ENCODE results near the gene SRGAP1.
"Not testable (repeated sequence)": the region's sequence is repeated elsewhere in the genome, so short reads cannot be mapped to it uniquely, and the experiment has no call there.

Gene SRGAP1

DNA sequence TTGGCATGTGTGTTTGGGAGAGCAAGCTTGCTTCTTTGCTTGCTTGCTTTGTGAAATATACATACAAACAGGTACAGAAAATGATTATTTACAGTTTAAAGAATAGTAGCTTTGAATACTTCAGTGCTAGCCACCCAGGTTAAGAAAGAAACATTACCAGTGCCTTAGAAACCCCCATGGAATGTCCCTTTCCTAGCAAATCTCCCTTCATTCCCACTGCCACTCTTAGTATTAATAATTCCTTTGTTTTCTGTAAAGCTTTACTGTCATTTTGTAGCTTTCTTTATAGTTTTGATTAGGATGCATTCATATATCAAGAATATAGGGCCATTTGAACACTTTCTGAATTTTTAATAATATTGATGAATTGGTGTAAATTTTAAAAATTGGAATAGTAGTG lies 9.5 kb downstream of the SRGAP1 start:
- Histone ChIP-seq H4K8ac (ENCODE audit: low read depth, low read length) (no peak overlapping the region), H3K79me1 (ENCODE audit: low read length) (no peaks in the 10 kb centered on the region), H4K12ac (ENCODE audit: low read depth, low read length) (no peak overlapping the region), H2AFZ (ENCODE audit: insufficient read depth, low read length, poor library complexity) (no peak overlapping the region), H3K27me3 (ENCODE audit: insufficient read depth, low read length) (no peaks in the 10 kb centered on the region), H3K4me1 (ENCODE audit: control insufficient read depth in 1 of 2, insufficient read depth in 2 of 2, low read length in 2 of 2) (no peaks in the 10 kb centered on the region), H3K27ac (ENCODE audit: low read depth, low read length) (no peak overlapping the region), H3K18ac (ENCODE audit: low read length) (no peak overlapping the region), H2BK5ac (ENCODE audit: low read depth, low read length, poor library complexity) (no peak overlapping the region), H3K36me3 (ENCODE audit: control insufficient read depth in 1 of 2, insufficient read depth in 2 of 2, low read length in 2 of 2) (no peaks in the 10 kb centered on the region), H3K23ac (ENCODE audit: low read length) (no peak overlapping the region), H3K14ac (ENCODE audit: low read length) (no peak overlapping the region), H2AK5ac (ENCODE audit: low read length) (no peak overlapping the region), H3K9me3 (ENCODE audit: insufficient read depth, low read depth, low read length) (no peaks in the 10 kb centered on the region), H2BK12ac (ENCODE audit: low read length) (no peak overlapping the region), H4K91ac (ENCODE audit: low read depth, low read length) (no peak overlapping the region), H3K4me3 (ENCODE audit: low read depth, low read length) (no peak overlapping the region), H3K79me2 (ENCODE audit: control insufficient read depth, insufficient read depth, low read length, poor library complexity) (no peaks in the 10 kb centered on the region), H3K4ac (ENCODE audit: low read depth, low read length) (no peak overlapping the region), H2BK120ac (ENCODE audit: insufficient read depth, low read length, poor library complexity) (no peak overlapping the region), H3K9ac (ENCODE audit: low read length) (no peak overlapping the region), H3K4me2 (ENCODE audit: low read length) (no peak overlapping the region)
- no peak for DNase-seq

GRCh38 chr12:63855299-63855698 lies 10.8 kb downstream of the SRGAP1 start:
- Histone ChIP-seq H3K27me3 (ENCODE audit: insufficient read depth, low read length) (no peaks in the 10 kb centered on the region), H3K23ac (ENCODE audit: low read length) (no peak overlapping the region), H3K4me1 (ENCODE audit: control insufficient read depth in 1 of 2, insufficient read depth in 2 of 2, low read length in 2 of 2) (no peaks in the 10 kb centered on the region), H3K18ac (ENCODE audit: low read length) (no peak overlapping the region), H2BK12ac (ENCODE audit: low read length) (no peak overlapping the region), H3K79me2 (ENCODE audit: control insufficient read depth, insufficient read depth, low read length, poor library complexity) (no peaks in the 10 kb centered on the region), H2AFZ (ENCODE audit: insufficient read depth, low read length, poor library complexity) (no peak overlapping the region), H3K14ac (ENCODE audit: low read length) (no peak overlapping the region), H3K4me3 (ENCODE audit: low read depth, low read length) (no peak overlapping the region), H3K36me3 (ENCODE audit: control insufficient read depth in 1 of 2, insufficient read depth in 2 of 2, low read length in 2 of 2) (no peaks in the 10 kb centered on the region), H4K91ac (ENCODE audit: low read depth, low read length) (no peak overlapping the region), H3K79me1 (ENCODE audit: low read length) (no peaks in the 10 kb centered on the region), H2BK5ac (ENCODE audit: low read depth, low read length, poor library complexity) (no peak overlapping the region), H3K4me2 (ENCODE audit: low read length) (no peak overlapping the region), H4K12ac (ENCODE audit: low read depth, low read length) (no peak overlapping the region), H3K4ac (ENCODE audit: low read depth, low read length) (no peak overlapping the region), H2BK120ac (ENCODE audit: insufficient read depth, low read length, poor library complexity) (no peak overlapping the region), H2AK5ac (ENCODE audit: low read length) (no peak overlapping the region), H3K9me3 (ENCODE audit: insufficient read depth, low read depth, low read length) (no peaks in the 10 kb centered on the region), H4K8ac (ENCODE audit: low read depth, low read length) (no peak overlapping the region), H3K27ac (ENCODE audit: low read depth, low read length) (no peak overlapping the region), H3K9ac (ENCODE audit: low read length) (no peak overlapping the region)
- no peak for DNase-seq
- no CpG with 5 or more reads among the region's 3 CpGs for WGBS (ENCODE audit: extremely low coverage, insufficient coverage, insufficient read length)

DNA sequence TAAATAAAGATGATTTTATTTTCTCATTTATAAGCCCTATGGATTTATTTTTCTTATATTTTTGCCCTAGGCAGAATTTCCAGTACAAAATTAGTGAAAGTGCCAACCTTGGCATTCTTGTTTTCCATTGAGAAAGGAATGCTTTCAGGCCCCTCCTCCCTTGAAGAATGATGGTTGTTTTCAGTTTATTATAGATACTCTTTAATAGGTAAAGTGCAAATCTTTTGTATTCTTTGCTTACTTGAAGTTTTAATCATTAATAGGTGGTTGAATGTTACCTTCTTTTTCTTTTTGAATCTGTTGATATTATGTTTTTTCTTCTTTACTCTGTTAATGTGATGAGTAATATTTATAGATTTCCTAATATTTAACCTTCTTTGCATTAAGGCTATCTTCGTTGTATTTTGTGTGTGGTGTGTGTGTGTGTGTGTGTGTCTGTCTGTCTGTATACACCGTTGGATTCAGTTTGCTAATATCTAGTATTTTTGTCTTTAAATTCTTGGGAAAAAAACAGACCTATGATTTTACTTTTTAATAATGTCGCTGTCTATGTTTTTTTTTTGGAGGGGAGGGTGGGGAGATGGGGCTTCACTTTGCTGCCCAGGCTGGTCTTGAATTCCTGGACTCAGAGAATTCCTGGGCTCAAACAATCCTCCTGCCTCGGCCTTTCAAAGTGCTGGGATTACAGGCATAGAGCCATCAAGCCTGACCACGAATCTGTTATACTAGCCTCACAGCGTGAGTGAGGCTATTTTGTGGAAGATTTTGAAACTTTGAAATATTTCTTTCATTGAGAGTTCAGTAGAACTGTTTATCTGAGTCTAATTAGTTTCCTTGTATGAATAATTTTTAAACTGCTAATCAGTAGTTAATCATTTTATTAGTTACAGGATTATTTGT lies 13.5 kb downstream of the SRGAP1 start:
- no CpG with 5 or more reads among the region's 6 CpGs for WGBS (ENCODE audit: extremely low coverage, insufficient coverage, insufficient read length)

GRCh38 chr12:63859880-63860279 lies 15.4 kb downstream of the SRGAP1 start:
- H3K23ac ChIP-seq (ENCODE audit: low read length); H2BK120ac ChIP-seq (ENCODE audit: insufficient read depth, low read length, poor library complexity); H3K4ac ChIP-seq (ENCODE audit: low read depth, low read length); H4K12ac ChIP-seq (ENCODE audit: low read depth, low read length); H4K91ac ChIP-seq (ENCODE audit: low read depth, low read length); H3K9me3 ChIP-seq (ENCODE audit: insufficient read depth, low read depth, low read length); H3K27ac ChIP-seq (ENCODE audit: low read depth, low read length); H3K4me3 ChIP-seq (ENCODE audit: low read depth, low read length); H3K18ac ChIP-seq (ENCODE audit: low read length); H2BK5ac ChIP-seq (ENCODE audit: low read depth, low read length, poor library complexity); H3K9ac ChIP-seq (ENCODE audit: low read length); H2BK12ac ChIP-seq (ENCODE audit: low read length); DNase-seq; H2AK5ac ChIP-seq (ENCODE audit: low read length); H3K79me1 ChIP-seq (ENCODE audit: low read length); H3K4me1 ChIP-seq (ENCODE audit: control insufficient read depth in 1 of 2, insufficient read depth in 2 of 2, low read length in 2 of 2); H4K8ac ChIP-seq (ENCODE audit: low read depth, low read length); H3K27me3 ChIP-seq (ENCODE audit: insufficient read depth, low read length); H3K14ac ChIP-seq (ENCODE audit: low read length); H2AFZ ChIP-seq (ENCODE audit: insufficient read depth, low read length, poor library complexity); H3K36me3 ChIP-seq (ENCODE audit: control insufficient read depth in 1 of 2, insufficient read depth in 2 of 2, low read length in 2 of 2); H3K4me2 ChIP-seq (ENCODE audit: low read length); H3K79me2 ChIP-seq (ENCODE audit: control insufficient read depth, insufficient read depth, low read length, poor library complexity): not testable (repeated sequence)
- WGBS (ENCODE audit: extremely low coverage, insufficient coverage, insufficient read length), result no CpG with 5 or more reads among the region's 2 CpGs

More for the DNA sequence above, 13.5 kb downstream of the SRGAP1 start:
- Histone ChIP-seq H3K4me1 (ENCODE audit: control insufficient read depth in 1 of 2, insufficient read depth in 2 of 2, low read length in 2 of 2) (peaks cover 0 to 3% of the 10 kb centered on the region in 2 experiments), H2BK5ac (ENCODE audit: low read depth, low read length, poor library complexity) (no peak overlapping the region), H2AK5ac (ENCODE audit: low read length) (no peak overlapping the region), H3K23ac (ENCODE audit: low read length) (no peak overlapping the region), H4K91ac (ENCODE audit: low read depth, low read length) (no peak overlapping the region), H3K4me2 (ENCODE audit: low read length) (no peak overlapping the region), H3K4ac (ENCODE audit: low read depth, low read length) (no peak overlapping the region), H2BK120ac (ENCODE audit: insufficient read depth, low read length, poor library complexity) (no peak overlapping the region), H2AFZ (ENCODE audit: insufficient read depth, low read length, poor library complexity) (no peak overlapping the region), H3K36me3 (ENCODE audit: control insufficient read depth in 1 of 2, insufficient read depth in 2 of 2, low read length in 2 of 2) (no peaks in the 10 kb centered on the region), H3K79me1 (ENCODE audit: low read length) (no peaks in the 10 kb centered on the region), H2BK12ac (ENCODE audit: low read length) (no peak overlapping the region), H3K14ac (ENCODE audit: low read length) (no peak overlapping the region), H3K9me3 (ENCODE audit: insufficient read depth, low read depth, low read length) (no peaks in the 10 kb centered on the region), H4K12ac (ENCODE audit: low read depth, low read length) (no peak overlapping the region), H4K8ac (ENCODE audit: low read depth, low read length) (no peak overlapping the region), H3K18ac (ENCODE audit: low read length) (no peak overlapping the region), H3K4me3 (ENCODE audit: low read depth, low read length) (no peak overlapping the region), H3K27me3 (ENCODE audit: insufficient read depth, low read length) (no peaks in the 10 kb centered on the region), H3K27ac (ENCODE audit: low read depth, low read length) (no peak overlapping the region), H3K79me2 (ENCODE audit: control insufficient read depth, insufficient read depth, low read length, poor library complexity) (no peaks in the 10 kb centered on the region), H3K9ac (ENCODE audit: low read length) (no peak overlapping the region)
- DNase-seq, result no peak
